Measurements from ENCODE around the gene PTPN4.

The PTPN4 gene

GRCh38 chr2:119932809-119933208 lies 173.1 kb downstream of the PTPN4 start:
- Histone ChIP-seq H3K27ac (no peak overlapping the region), H3K36me3 (replicated peaks) (no peaks in the 10 kb centered on the region), H3K27me3 (replicated peaks) (no peaks in the 10 kb centered on the region), H3K4me3 (ENCODE audit: low read depth, low read length) (no peak overlapping the region)
- in situ Hi-C loops (cut with HindIII; ENCODE audit: low pct_ligation_motif_present, low sequenced_read_pairs), result no loop called here
- no peak for DNase-seq
- no peak for TF ChIP-seq CTCF (IDR thresholded peaks at IDR 0.05; ENCODE audit: low read depth, low read length, missing control alignments)

- H3K27ac ChIP-seq, result no peak overlapping the region
- H3K36me3 ChIP-seq (replicated peaks), result no peaks in the 10 kb centered on the region
- DNase-seq, result no peak
- in situ Hi-C loops (cut with HindIII; ENCODE audit: low pct_ligation_motif_present, low sequenced_read_pairs), result no loop called here
- no peak for TF ChIP-seq CTCF (IDR thresholded peaks at IDR 0.05; ENCODE audit: low read depth, low read length, missing control alignments)
- H3K27me3 ChIP-seq (replicated peaks), result no peaks in the 10 kb centered on the region
- H3K4me3 ChIP-seq (ENCODE audit: low read depth, low read length), result no peak overlapping the region
Measured at GRCh38 chr2:119934319-119934718, 174.6 kb downstream of the PTPN4 start.

- Histone ChIP-seq H3K4me3 (ENCODE audit: low read depth, low read length) (no peak overlapping the region), H3K27me3 (replicated peaks) (no peaks in the 10 kb centered on the region), H3K36me3 (replicated peaks) (no peaks in the 10 kb centered on the region), H3K27ac (no peak overlapping the region)
- DNase-seq, result no peak
- TF ChIP-seq CTCF (IDR thresholded peaks at IDR 0.05; ENCODE audit: low read depth, low read length, missing control alignments), result no peak
- in situ Hi-C loops (cut with HindIII; ENCODE audit: low pct_ligation_motif_present, low sequenced_read_pairs), result no loop called here
Measured at GRCh38 chr2:119937680-119938079, 178.0 kb downstream of the PTPN4 start.

- TF ChIP-seq CTCF (IDR thresholded peaks at IDR 0.05; ENCODE audit: low read depth, low read length, missing control alignments), result no peak
- no peaks in the 10 kb centered on the region for H3K27me3 ChIP-seq (replicated peaks)
- no peak overlapping the region for H3K27ac ChIP-seq
- H3K36me3 ChIP-seq (replicated peaks), result no peaks in the 10 kb centered on the region
- H3K4me3 ChIP-seq (ENCODE audit: low read depth, low read length), result no peak overlapping the region
- in situ Hi-C loops (cut with HindIII; ENCODE audit: low pct_ligation_motif_present, low sequenced_read_pairs), result no loop called here
- no peak for DNase-seq
Measured at GRCh38 chr2:119939915-119940314, 180.2 kb downstream of the PTPN4 start.

GRCh38 chr2:119940856-119941255 lies 181.1 kb downstream of the PTPN4 start:
- TF ChIP-seq CTCF (IDR thresholded peaks at IDR 0.05; ENCODE audit: low read depth, low read length, missing control alignments), result no peak
- no peak for DNase-seq
- in situ Hi-C loops (cut with HindIII; ENCODE audit: low pct_ligation_motif_present, low sequenced_read_pairs), result no loop called here
- Histone ChIP-seq H3K27me3 (replicated peaks) (no peaks in the 10 kb centered on the region), H3K4me3 (ENCODE audit: low read depth, low read length) (no peak overlapping the region), H3K27ac (no peak overlapping the region), H3K36me3 (replicated peaks) (no peaks in the 10 kb centered on the region)

- in situ Hi-C loops (cut with HindIII; ENCODE audit: low pct_ligation_motif_present, low sequenced_read_pairs), result no loop called here
- H3K36me3 ChIP-seq (replicated peaks), result no peaks in the 10 kb centered on the region
- no peak for TF ChIP-seq CTCF (IDR thresholded peaks at IDR 0.05; ENCODE audit: low read depth, low read length, missing control alignments)
- no peak for DNase-seq
- H3K27ac ChIP-seq, result no peak overlapping the region
- no peak overlapping the region for H3K4me3 ChIP-seq (ENCODE audit: low read depth, low read length)
- H3K27me3 ChIP-seq (replicated peaks), result no peaks in the 10 kb centered on the region
Measured at GRCh38 chr2:119941388-119941787, 181.7 kb downstream of the PTPN4 start.
